GM18511 (cell line): ENCODE data around the gene DUSP10.

Experiments used
- ATAC-seq: cut with Tn5 transposase; IDR thresholded peaks from one replicate; pipeline ENCODE4 v1.9.1; 2021; ENCODE audit warnings: mild to moderate bottlenecking, moderate library complexity; ENCODE audit not compliant: unreplicated experiment

Gene DUSP10

GRCh38 chr1:221697923-221698425 lies 43.9 kb downstream of the DUSP10 start:
- no peak for ATAC-seq

- ATAC-seq: no peak
Measured at GRCh38 chr1:221696718-221697461, 45.0 kb downstream of the DUSP10 start.

- no peak for ATAC-seq
Measured at GRCh38 chr1:221696027-221696426, 45.9 kb downstream of the DUSP10 start.

GRCh38 chr1:221695301-221695700 lies 46.6 kb downstream of the DUSP10 start:
- no peak for ATAC-seq

- ATAC-seq: no peak
Measured at GRCh38 chr1:221694109-221694508, 47.8 kb downstream of the DUSP10 start.

GRCh38 chr1:221693087-221693486 lies 48.8 kb downstream of the DUSP10 start:
- ATAC-seq: no peak

- ATAC-seq: peak; percentile 60
Measured at GRCh38 chr1:221692643-221693042, 49.2 kb downstream of the DUSP10 start.

- no peak for ATAC-seq
Measured at GRCh38 chr1:221691261-221691660, 50.6 kb downstream of the DUSP10 start.

GRCh38 chr1:221690858-221691257 lies 51.0 kb downstream of the DUSP10 start:
- ATAC-seq: no peak

GRCh38 chr1:221689138-221689537 lies 52.8 kb downstream of the DUSP10 start:
- no peak for ATAC-seq

- no peak for ATAC-seq
Measured at GRCh38 chr1:221688488-221688843, 53.4 kb downstream of the DUSP10 start.

- ATAC-seq: no peak
Measured at GRCh38 chr1:221687836-221688487, 53.9 kb downstream of the DUSP10 start.

GRCh38 chr1:221683681-221684080 lies 58.2 kb downstream of the DUSP10 start:
- ATAC-seq: no peak

GRCh38 chr1:221680085-221680484 lies 61.8 kb downstream of the DUSP10 start:
- ATAC-seq: no peak

- no peak for ATAC-seq
Measured at GRCh38 chr1:221678014-221678413, 63.9 kb downstream of the DUSP10 start.

GRCh38 chr1:221675880-221676800 lies 65.7 kb downstream of the DUSP10 start:
- ATAC-seq: no peak

GRCh38 chr1:221672965-221673364 lies 68.9 kb downstream of the DUSP10 start:
- ATAC-seq: no peak

GRCh38 chr1:221672239-221672645 lies 69.6 kb downstream of the DUSP10 start:
- ATAC-seq: no peak

GRCh38 chr1:221670081-221670480 lies 71.8 kb downstream of the DUSP10 start:
- no peak for ATAC-seq

GRCh38 chr1:221669441-221669840 lies 72.4 kb downstream of the DUSP10 start:
- ATAC-seq: no peak

GRCh38 chr1:221667504-221667903 lies 74.4 kb downstream of the DUSP10 start:
- ATAC-seq: peak; percentile 97
